Activated naive CD8-positive, alpha-beta T cell treated with anti-CD3 and anti-CD28 coated beads, Interleukin-2, amount 10 ng/mL, durations not matched to agents 7 days and 5 days (primary cell): ENCODE data around the gene SPSB1. TPM values are rescaled to one million over a fixed set of nuclear protein-coding genes. Genes with fewer than 3 reads are reported as not detected.

Experiments
- ATAC-seq: fragments of 150-1000 bp; cut with Tn5 transposase; one replicate; pipeline ENCODE4 v1.10.0; 2021; ENCODE audit warnings: low read depth, moderate library complexity
- POLR2A ChIA-PET: fragments of 350-600 bp; sonication (Branson Sonifier 250); formaldehyde crosslinking; loops from one replicate; lab custom pipeline; 2021; ENCODE audit warnings: antibody characterized with exemption; lab: Charles Lee
- DNase-seq: peaks from one replicate; pipeline ENCODE4 v3.0.0; 2021
- H3K27ac Mint-ChIP-seq: one replicate; pipeline ENCODE4 v1.8.0; 2022; ENCODE audit warnings: mild to moderate bottlenecking, mixed read lengths
- H3K27me3 Mint-ChIP-seq: one replicate; pipeline ENCODE4 v1.8.0; 2022; ENCODE audit warnings: mild to moderate bottlenecking, moderate library complexity, mixed read lengths
- H3K36me3 Mint-ChIP-seq: one replicate; pipeline ENCODE4 v1.8.0; 2021; ENCODE audit warnings: mild to moderate bottlenecking, mixed read lengths
- H3K4me1 Mint-ChIP-seq: one replicate; pipeline ENCODE4 v1.8.0; 2021; ENCODE audit warnings: mixed read lengths
- H3K4me3 Mint-ChIP-seq: one replicate; pipeline ENCODE4 v1.8.0; 2022; ENCODE audit warnings: mild to moderate bottlenecking, moderate library complexity, mixed read lengths
- H3K9me3 Mint-ChIP-seq: one replicate; pipeline ENCODE4 v1.8.0; 2021; ENCODE audit warnings: mixed read lengths
- total RNA-seq, 2 experiments: library from RNA; stranded (reverse); gene quantifications; one replicate each; pipeline ENCODE4 v1.2.3, GENCODE V29; 2021

The SPSB1 gene
- total RNA-seq, 2 experiments from 2014 or later, result 1.6 TPM

GRCh38 chr1:9263276-9263855 is 29.3 kb upstream of the SPSB1 start:
- no peak overlapping the region for H3K27ac Mint-ChIP-seq
- no peaks in the 10 kb centered on the region for H3K27me3 Mint-ChIP-seq
- ATAC-seq (no peak), DNase-seq (no peak)
- POLR2A ChIA-PET, result no interaction called here
- peaks cover 14% of the 10 kb centered on the region for H3K9me3 Mint-ChIP-seq
- H3K4me1 Mint-ChIP-seq, result peaks cover 7% of the 10 kb centered on the region
- no peak overlapping the region for H3K4me3 Mint-ChIP-seq
- H3K36me3 Mint-ChIP-seq, result peaks cover 8% of the 10 kb centered on the region

GRCh38 chr1:9263984-9264872 is 28.5 kb upstream of the SPSB1 start:
- Mint-ChIP-seq H3K36me3 (peaks cover 3% of the 10 kb centered on the region), H3K27ac (no peak overlapping the region), H3K4me1 (peaks cover 5% of the 10 kb centered on the region), H3K9me3 (peaks cover 9% of the 10 kb centered on the region), H3K4me3 (no peak overlapping the region), H3K27me3 (no peaks in the 10 kb centered on the region)
- POLR2A ChIA-PET, result no interaction called here
- DNase-seq (no peak), ATAC-seq (no peak)

DNA sequence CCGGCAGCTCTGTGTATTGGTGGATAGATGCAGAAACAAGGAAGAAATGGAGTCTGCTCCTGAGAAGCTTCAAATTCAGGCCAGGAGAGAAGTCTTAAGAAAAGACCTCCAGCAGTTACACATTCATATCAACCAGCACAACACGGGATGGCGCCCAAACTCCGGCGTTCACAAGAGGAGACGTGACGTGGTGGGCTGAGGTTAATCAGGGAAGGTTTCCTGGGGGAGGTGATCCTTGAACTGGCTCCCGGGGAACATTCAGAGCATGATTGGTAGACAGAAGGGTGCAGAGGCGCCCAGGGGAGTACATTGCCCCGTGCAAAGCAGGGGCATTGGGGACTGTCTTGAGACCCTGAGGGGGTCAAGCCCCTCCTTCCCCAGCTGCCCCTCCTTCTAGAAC is 27.7 kb upstream of the SPSB1 start:
- Mint-ChIP-seq H3K27ac (peak overlapping the region; percentile 4), H3K4me3 (no peak overlapping the region), H3K27me3 (no peaks in the 10 kb centered on the region), H3K9me3 (peaks cover 4% of the 10 kb centered on the region), H3K36me3 (peaks cover 3% of the 10 kb centered on the region), H3K4me1 (peaks cover 5% of the 10 kb centered on the region)
- DNase-seq (no peak), ATAC-seq (no peak)
- POLR2A ChIA-PET, result no interaction called here

DNA sequence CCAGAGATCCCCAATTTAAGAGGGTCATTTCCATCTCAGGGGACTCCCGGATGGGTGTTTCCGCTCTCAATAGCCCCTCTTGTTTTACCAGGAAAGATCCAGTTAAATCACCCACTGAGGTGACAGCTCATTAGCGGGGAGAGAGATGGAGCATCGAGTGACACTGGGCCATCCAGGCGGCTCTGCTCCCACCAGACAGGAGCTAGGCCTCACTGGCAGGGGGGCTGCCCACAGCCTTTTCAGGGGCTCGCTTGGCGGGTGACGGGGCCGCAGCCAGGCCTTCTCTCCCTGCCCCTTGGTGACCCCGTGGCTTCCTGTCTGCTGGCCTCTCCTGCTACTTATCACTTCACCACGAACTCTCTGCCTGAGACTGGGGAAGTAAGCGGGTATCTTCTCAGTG is 26.7 kb upstream of the SPSB1 start:
- Mint-ChIP-seq H3K4me1 (peaks cover 5% of the 10 kb centered on the region), H3K27me3 (no peaks in the 10 kb centered on the region), H3K4me3 (no peak overlapping the region), H3K27ac (no peak overlapping the region), H3K9me3 (no peaks in the 10 kb centered on the region), H3K36me3 (peaks cover under 1% of the 10 kb centered on the region)
- POLR2A ChIA-PET, result no interaction called here
- DNase-seq, result no peak
- no peak for ATAC-seq

DNA sequence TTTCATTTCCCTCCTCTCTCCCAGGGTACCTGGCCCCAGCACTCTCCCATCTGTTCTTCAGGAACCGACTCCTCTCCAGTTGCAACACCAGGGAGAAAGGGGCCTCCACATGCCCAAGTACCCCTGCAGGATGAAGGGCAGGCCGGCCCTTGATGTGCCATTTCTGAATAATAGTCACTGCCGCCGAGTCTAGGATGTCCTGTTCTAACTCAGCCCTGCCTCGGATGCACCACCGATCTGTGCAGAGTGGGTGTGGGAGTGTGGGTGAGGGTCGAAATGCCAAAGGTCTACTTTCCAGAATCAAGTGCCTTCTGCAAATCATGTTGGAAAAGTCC is 25.4 kb upstream of the SPSB1 start:
- DNase-seq, result no peak
- POLR2A ChIA-PET, result interaction anchor here (0.8 kb wide), 1 partner anchor 34 kb away, joined by 4 read pairs; no protein-coding TSS in a partner anchor
- no peaks in the 10 kb centered on the region for H3K27me3 Mint-ChIP-seq
- no peak for ATAC-seq
- no peaks in the 10 kb centered on the region for H3K36me3 Mint-ChIP-seq
- no peak overlapping the region for H3K4me3 Mint-ChIP-seq
- H3K4me1 Mint-ChIP-seq, result peaks cover 3% of the 10 kb centered on the region
- no peaks in the 10 kb centered on the region for H3K9me3 Mint-ChIP-seq
- no peak overlapping the region for H3K27ac Mint-ChIP-seq

DNA sequence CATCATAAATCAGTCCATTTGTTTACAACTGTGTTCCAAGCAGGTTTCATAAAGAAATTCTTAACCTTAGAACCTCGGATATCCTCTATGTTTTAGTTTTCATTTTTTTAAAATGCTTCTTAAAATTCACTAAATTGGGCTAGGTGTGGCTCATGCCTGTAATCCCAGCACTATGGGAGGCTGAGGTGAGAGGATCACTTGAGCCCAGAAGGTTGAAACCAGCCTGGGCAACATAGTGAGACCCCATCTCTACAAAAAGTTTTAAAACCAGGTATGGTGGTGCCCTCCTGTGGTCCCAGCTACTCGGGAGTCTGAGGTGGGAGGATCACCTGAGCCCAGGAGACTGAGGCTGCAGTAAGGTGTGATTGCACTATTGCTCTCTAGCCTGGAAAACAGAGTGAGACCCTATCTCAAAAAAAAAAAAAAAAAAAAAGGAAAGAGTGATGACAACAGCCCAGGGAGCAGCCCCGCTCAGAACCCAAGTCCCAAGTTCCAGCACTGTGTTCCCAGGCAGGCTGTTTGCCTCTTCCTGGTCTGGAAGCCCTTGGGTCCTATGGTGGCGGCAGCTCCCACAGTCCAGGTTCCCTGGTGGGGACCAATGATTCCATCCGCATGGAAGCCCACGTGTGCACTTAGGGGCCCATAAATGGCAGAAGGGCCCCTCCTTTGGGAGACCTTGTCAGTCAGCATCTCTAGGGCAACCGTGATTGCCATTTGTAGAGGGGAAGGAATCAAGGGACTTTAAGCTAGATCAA is 24.7 kb upstream of the SPSB1 start:
- Mint-ChIP-seq H3K27me3 (no peaks in the 10 kb centered on the region), H3K36me3 (no peaks in the 10 kb centered on the region), H3K4me1 (peaks cover 3% of the 10 kb centered on the region), H3K27ac (no peak overlapping the region), H3K9me3 (no peaks in the 10 kb centered on the region), H3K4me3 (no peak overlapping the region)
- POLR2A ChIA-PET, result interaction anchor here (0.7 kb wide), 1 partner anchor 28 kb away, joined by 5 read pairs; no protein-coding TSS in a partner anchor
- no peak for ATAC-seq
- no peak for DNase-seq

- H3K4me1 Mint-ChIP-seq, result peaks cover 3% of the 10 kb centered on the region
- POLR2A ChIA-PET, result interaction anchor here (0.6 kb wide), 1 partner anchor 103 kb away, joined by 3 read pairs; no protein-coding TSS in a partner anchor
- H3K27me3 Mint-ChIP-seq, result no peaks in the 10 kb centered on the region
- DNase-seq (no peak), ATAC-seq (no peak)
- H3K4me3 Mint-ChIP-seq, result no peak overlapping the region
- no peaks in the 10 kb centered on the region for H3K36me3 Mint-ChIP-seq
- H3K27ac Mint-ChIP-seq, result no peak overlapping the region
- H3K9me3 Mint-ChIP-seq, result no peaks in the 10 kb centered on the region
Observed at GRCh38 chr1:9269078-9269501, 23.6 kb upstream of the SPSB1 start.

- no peak for DNase-seq
- H3K4me1 Mint-ChIP-seq, result peaks cover 3% of the 10 kb centered on the region
- no peak for ATAC-seq
- no peak overlapping the region for H3K4me3 Mint-ChIP-seq
- no peaks in the 10 kb centered on the region for H3K36me3 Mint-ChIP-seq
- H3K27me3 Mint-ChIP-seq, result no peaks in the 10 kb centered on the region
- no peaks in the 10 kb centered on the region for H3K9me3 Mint-ChIP-seq
- POLR2A ChIA-PET, result interaction anchor here (0.6 kb wide), 1 partner anchor 102 kb away, joined by 3 read pairs; no protein-coding TSS in a partner anchor
- no peak overlapping the region for H3K27ac Mint-ChIP-seq
Observed at GRCh38 chr1:9269721-9270120, 23.0 kb upstream of the SPSB1 start.

- DNase-seq, result no peak
- peaks cover 7% of the 10 kb centered on the region for H3K4me1 Mint-ChIP-seq
- H3K27ac Mint-ChIP-seq, result no peak overlapping the region
- H3K36me3 Mint-ChIP-seq, result no peaks in the 10 kb centered on the region
- H3K9me3 Mint-ChIP-seq, result no peaks in the 10 kb centered on the region
- POLR2A ChIA-PET, result no interaction called here
- H3K4me3 Mint-ChIP-seq, result no peak overlapping the region
- H3K27me3 Mint-ChIP-seq, result peaks cover 3% of the 10 kb centered on the region
- ATAC-seq, result no peak
Observed at GRCh38 chr1:9270290-9270883, 22.3 kb upstream of the SPSB1 start.

DNA sequence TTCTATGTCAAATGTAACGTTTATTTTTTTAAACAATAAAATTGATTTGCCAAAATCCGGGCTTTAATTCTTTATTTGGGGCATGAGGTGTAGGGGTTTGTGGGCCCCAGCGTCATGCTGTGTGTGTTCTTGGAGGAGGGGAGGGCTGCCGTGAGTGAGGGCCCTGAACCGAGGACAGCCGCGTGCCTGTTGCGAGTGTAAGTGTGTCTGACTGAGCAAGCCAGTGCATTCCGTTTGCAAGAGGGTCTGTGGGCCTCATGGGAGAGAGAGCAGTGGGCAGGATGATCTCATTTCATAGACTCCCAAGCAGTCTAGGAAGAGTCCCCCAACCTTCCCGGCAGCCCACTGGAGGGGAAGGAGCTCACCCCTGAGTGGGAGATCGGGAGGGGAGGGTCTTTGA is 21.4 kb upstream of the SPSB1 start:
- no peak for ATAC-seq
- no peak for DNase-seq
- H3K9me3 Mint-ChIP-seq, result no peaks in the 10 kb centered on the region
- H3K36me3 Mint-ChIP-seq, result no peaks in the 10 kb centered on the region
- no peak overlapping the region for H3K27ac Mint-ChIP-seq
- POLR2A ChIA-PET, result no interaction called here
- H3K4me3 Mint-ChIP-seq, result no peak overlapping the region
- peaks cover 3% of the 10 kb centered on the region for H3K27me3 Mint-ChIP-seq
- peaks cover 6% of the 10 kb centered on the region for H3K4me1 Mint-ChIP-seq

- POLR2A ChIA-PET, result no interaction called here
- no peak for ATAC-seq
- H3K36me3 Mint-ChIP-seq, result no peaks in the 10 kb centered on the region
- H3K4me1 Mint-ChIP-seq, result peaks cover 6% of the 10 kb centered on the region
- H3K27me3 Mint-ChIP-seq, result peaks cover 3% of the 10 kb centered on the region
- no peak overlapping the region for H3K27ac Mint-ChIP-seq
- H3K9me3 Mint-ChIP-seq, result no peaks in the 10 kb centered on the region
- no peak for DNase-seq
- no peak overlapping the region for H3K4me3 Mint-ChIP-seq
Observed at GRCh38 chr1:9271861-9272595, 20.7 kb upstream of the SPSB1 start.

GRCh38 chr1:9273177-9273576 is 19.5 kb upstream of the SPSB1 start:
- ATAC-seq, result no peak
- Mint-ChIP-seq H3K27ac (no peak overlapping the region), H3K36me3 (no peaks in the 10 kb centered on the region), H3K9me3 (no peaks in the 10 kb centered on the region), H3K4me3 (no peak overlapping the region), H3K4me1 (peaks cover 6% of the 10 kb centered on the region), H3K27me3 (peaks cover 3% of the 10 kb centered on the region)
- POLR2A ChIA-PET, result no interaction called here
- DNase-seq, result no peak
